Measurements from ENCODE around the gene SYNJ1.
A peak's percentile ranks its signal among the peaks of the same experiment; 100 is the strongest.
"Not testable (repeated sequence)": the region's sequence is repeated elsewhere in the genome, so short reads cannot be mapped to it uniquely, and the experiment has no call there.

Gene SYNJ1

GRCh38 chr21:32733356-32733755, 5.5 kb upstream of the SYNJ1 start:
- DNase-seq: no peak

GRCh38 chr21:32732544-32732943, 4.7 kb upstream of the SYNJ1 start:
- no peak for DNase-seq

DNA sequence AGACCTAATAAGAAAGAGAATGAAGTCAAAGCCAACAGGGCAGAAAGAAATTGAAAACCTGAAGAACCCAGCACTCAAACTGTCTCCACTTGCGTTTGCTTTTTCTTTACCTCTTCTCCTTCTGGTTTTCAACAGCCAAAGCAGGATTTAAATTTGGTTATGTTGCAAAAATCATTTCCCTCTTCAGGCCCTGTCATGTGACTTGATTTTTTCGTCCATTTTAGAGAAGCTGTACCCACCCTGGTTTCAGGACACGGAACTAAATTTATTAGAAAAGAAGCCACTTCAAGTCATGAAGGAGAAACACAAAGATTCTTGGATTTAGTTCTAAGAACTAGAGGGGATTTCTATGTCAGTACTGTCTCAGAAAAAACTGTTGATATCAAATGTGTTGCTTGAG, 1.0 kb upstream of the SYNJ1 start:
- DNase-seq: no peak

GRCh38 chr21:32728456-32728839, 635 bp upstream of the SYNJ1 start:
- DNase-seq: no peak

DNA sequence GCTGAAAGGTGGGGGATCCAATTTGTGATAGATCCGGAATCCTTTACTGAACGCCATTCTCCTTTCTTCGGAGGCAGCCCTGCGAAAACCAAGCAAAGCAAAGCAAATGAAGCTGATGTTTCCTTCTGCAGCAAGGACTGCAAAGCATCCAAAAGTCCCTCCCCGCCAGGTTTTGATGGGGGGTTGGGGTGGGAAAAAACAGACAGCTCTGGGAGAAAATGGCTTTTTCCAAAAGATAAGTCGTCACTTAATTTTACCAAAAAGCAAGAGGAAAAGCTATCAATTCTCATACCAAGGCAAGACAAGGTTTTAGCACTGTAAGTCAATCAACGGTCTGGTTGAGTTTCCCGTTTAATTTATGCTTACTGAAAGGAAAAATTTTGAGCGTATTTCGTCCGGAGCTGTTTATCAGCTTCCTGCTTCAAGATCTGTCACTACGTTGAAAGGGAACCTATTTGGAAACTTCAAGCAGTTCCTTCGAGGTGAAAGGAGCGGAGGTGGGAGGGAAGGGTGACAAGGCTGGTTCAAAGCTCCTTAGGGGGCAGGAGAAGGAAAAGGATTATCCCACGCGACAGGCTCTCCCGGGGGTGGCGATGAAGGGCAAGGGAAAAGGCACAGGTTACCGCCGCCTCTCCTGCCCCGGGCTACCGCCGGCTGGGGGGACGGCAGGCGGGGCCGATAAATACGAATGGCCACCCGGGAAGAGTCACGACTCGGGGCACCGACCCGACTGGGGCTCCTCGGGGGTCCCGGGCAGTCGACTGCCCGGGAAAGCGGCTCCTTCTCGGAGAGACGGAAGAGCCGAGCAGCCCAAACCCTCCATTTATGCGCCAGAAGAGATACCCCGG, 750 bp downstream of the SYNJ1 start:
- no peak for DNase-seq

- no peak for DNase-seq
These were observed 8.7 kb downstream of the SYNJ1 start for GRCh38 chr21:32719085-32719484.

DNA sequence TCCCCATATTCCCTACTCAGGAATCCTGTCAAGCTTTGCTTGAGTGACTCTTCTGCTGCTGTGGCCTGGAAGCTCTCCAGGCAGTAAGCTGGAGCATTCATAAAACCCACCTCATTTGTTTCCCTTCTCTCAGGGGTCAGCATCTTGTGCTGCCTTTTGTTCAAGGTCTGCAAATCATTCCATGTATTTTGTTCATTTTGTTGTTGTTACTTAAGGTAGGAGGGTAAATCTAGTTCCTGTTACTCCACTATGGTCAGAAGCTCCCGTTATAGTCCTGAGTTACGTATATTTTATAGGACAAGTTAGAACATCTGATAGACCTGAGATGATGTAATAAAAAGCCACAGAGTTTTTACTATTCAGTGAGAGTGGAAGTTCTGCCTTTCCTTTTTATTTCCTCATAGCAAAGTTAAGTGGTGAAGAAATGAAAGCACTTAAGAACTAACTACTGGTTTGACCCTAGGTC, 9.9 kb downstream of the SYNJ1 start:
- DNase-seq: peak; percentile 28

- no peak for DNase-seq
These were observed 11.3 kb downstream of the SYNJ1 start for GRCh38 chr21:32716486-32716885.

- DNase-seq: no peak
These were observed 14.1 kb downstream of the SYNJ1 start for GRCh38 chr21:32713726-32714125.

DNA sequence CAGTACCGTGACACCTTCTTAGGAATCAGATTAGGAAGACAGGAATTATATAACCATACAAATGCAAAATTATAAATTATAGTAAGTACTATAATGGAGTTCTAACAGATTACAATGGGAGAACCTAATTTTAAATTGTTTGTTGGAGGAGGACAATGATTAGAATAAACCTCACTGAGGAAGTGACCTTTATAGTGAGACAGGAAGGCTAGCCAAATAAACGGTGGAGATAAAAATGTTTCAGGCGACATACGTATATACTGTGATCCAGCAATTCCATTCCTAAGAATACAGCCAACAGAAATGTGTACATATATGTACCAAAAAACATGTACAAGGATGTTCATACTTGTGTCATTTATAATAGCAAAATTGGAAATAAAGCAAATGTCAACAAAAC, 15.2 kb downstream of the SYNJ1 start:
- no peak for DNase-seq

- DNase-seq: no peak
These were observed 15.8 kb downstream of the SYNJ1 start for GRCh38 chr21:32712043-32712442.

DNA sequence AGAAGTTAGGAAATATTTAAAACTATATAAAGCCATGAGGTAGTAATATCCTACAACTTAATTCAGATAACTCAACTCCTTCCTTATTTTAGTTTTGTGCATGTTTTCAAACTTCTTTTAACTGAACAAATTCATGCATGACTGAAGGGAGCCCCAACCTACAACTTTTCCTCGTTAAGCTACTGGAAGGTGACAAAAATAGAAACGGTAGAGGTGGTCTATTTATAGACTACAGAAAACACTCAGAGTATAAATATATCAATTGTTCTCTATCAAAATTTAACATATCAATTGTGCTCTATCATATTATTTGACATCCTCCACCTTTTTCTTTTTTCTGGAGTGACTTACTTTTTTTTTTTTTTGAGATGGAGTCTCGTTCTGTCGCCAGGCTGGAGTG, 16.8 kb downstream of the SYNJ1 start:
- no peak for DNase-seq

- DNase-seq: no peak
These were observed 17.6 kb downstream of the SYNJ1 start for GRCh38 chr21:32710069-32710784.

DNA sequence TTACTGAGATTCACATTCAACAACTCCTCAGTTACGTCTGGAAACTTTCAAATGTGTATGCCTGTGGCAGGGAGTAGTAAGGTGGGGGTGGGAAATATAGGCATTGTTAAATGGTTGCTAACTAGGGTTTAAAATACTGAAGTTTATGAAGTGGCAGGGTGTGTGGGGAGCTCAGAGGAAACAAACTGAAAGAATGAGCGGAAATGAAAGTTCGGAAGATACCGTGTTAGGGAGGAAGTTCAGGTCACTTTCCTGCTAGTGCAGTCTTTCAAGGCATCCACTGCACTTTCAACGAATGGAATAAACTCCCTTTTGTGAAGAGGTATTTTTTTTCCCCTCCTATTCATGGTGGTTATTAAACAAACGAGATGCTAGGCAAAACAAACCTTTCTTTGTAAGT, 19.7 kb downstream of the SYNJ1 start:
- DNase-seq: no peak

DNA sequence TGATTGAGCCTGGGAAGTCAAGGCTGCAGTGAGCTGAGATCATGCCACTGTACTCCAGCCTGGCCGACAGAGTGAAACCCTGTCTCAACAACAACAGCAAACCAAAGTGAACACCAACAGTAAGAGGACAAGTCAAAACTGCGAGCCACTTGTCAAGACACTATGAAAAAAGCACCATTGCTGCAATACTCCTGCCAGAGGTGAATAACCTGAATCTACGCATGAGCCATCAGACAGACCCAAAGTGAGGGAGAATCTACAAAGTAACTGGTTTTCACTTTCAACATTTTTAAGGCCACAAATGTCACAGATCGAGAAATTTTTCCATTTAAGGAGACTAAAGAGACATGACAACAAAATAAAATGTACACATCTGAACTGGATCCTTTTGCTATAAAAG, 21.9 kb downstream of the SYNJ1 start:
- no peak for DNase-seq

- DNase-seq: peak; percentile 70
These were observed 22.7 kb downstream of the SYNJ1 start for GRCh38 chr21:32705139-32705538.

DNA sequence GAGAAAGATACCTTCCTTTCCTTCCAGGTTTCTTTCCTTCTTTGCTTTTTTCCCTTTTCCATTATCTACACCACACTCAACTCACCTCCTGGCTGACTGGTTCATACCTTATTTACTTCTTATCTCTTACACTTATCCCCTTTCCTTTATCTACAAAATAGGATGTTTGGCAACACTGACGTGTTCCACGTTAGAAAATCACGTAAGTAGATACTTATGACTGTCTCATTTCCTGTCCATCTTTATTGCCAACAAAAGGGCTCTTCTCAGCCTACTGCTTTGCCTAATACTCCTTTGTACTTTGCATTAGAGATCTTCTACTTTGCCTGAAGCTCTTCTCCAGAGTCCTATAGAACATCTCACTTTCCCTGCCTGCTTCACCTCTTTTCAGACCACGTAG, 25.1 kb downstream of the SYNJ1 start:
- no peak for DNase-seq

- no peak for DNase-seq
These were observed 28.7 kb downstream of the SYNJ1 start for GRCh38 chr21:32698971-32699693.

- DNase-seq: no peak
These were observed 29.5 kb downstream of the SYNJ1 start for GRCh38 chr21:32698286-32698685.

GRCh38 chr21:32695482-32695881, 32.3 kb downstream of the SYNJ1 start:
- DNase-seq: not testable (repeated sequence)

DNA sequence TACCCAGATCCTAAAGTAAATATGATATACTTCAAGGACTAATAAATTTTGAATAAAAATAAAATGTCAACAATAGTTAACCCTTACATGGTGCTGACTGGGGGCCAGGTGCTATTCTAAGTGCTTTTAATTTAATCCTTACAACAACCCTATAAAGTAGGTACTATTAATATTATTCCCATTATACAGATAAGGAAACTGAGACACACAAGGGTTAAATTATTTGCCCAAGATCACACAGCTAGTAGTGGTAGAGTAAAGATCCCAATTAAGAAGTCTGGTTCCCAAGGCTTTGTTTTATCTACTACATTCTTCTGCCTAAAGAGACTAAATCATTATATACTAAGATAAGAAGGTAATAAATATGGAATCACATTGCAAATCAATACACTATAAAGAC, 34.2 kb downstream of the SYNJ1 start:
- DNase-seq: no peak

GRCh38 chr21:32690085-32690484, 37.7 kb downstream of the SYNJ1 start:
- no peak for DNase-seq

DNA sequence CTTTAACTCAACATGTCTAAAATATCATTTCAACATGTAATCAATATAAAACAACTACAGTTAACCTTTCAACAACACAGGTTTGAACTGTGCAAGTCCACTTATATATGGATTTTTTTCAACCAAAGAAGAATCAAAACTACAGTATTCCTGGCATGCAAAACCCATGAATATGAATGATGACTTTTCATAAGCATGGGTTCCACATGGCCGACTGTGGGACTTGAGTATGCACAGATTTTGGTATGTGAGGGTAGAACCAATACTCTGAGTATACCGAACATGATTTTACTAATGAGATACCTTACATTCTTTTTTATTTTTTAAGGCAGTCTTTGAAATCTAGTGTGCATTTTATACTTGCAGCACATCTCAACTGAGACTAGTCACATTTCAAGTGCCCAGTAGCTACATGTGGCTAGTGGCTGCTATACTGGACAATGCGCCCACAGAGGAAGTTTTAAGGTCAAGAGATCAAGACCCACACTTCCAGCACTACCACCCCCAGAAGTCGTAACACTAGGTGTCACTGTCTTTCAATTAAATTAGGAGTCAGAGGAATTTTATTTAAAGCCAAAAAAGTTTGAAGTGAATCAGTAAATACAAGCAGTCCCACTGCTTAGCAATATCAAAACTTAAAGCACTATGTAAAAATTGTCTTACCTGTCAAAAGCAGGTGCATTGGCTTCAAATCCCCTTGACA, 40.0 kb downstream of the SYNJ1 start:
- DNase-seq: no peak

All from fibroblast of upper back skin (primary cell).